Measurements from ENCODE around the gene RPLP2. TPM values are rescaled to one million over a fixed set of nuclear protein-coding genes. Genes with fewer than 3 reads are reported as not detected.

Gene RPLP2
- total and polyA plus RNA-seq, 2 of the 4 experiments (the other 2 are of a cell fraction) = 59.9 to 1,897 TPM

DNA sequence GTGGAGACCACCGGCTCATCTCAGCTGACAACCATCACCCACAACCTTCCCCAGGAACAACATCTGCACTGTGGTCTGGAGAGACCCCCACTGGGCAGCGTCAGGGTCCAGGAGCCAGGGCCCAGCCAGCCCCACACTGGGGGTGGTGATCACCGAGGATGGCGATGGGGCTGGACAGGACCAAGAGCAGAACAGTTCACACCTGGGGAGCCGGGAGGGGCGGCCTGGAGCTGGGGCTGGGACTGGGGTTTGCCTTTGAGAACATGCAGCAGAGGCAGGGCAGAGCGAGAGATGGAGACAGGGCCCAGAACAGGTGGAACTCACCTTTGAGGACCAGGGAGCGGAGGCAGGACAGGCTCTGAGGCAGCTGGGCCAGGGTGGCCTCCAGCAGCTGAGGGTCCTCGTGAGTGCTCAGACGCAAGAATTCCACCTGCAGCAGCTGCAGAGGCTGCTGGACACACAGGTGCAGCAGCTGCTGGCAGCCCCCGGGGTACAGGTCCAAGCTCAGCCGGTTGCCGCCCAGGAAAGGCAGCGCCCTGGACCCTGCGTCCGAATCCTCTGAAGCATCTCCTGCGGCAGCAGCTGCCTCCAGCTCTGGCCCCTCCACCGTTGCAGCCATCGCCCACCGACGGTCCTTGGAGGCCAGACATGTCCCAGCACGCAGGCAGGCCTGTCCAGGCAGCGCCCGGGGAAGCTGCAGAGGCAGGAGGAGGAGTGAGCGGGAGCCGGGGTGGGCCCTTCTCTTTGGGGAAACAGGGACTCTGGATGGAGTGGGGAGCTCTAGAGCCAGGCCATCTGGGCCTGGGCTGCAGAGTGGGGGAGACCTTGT, 5.8 kb upstream of the RPLP2 start:
- H2BK15ac ChIP-seq (ENCODE audit: low read depth, low read length) = no peak overlapping the region
- BruUV-seq (replicated peaks) = no TSS peak
- peak overlapping the region; percentile 79 for H2AFZ ChIP-seq (replicated peaks; ENCODE audit: low read length, poor library complexity)
- no peaks in the 10 kb centered on the region for H4K20me1 ChIP-seq (ENCODE audit: insufficient read depth, low read length)
- H2BK5ac ChIP-seq (ENCODE audit: low read depth, low read length, poor library complexity, severe bottlenecking) = peak overlapping the region; percentile 57
- H3K79me1 ChIP-seq (ENCODE audit: low read depth in 1 of 2, low read length in 2 of 2) = peaks cover 9 to 41% of the 10 kb centered on the region in 2 experiments; a peak in 3 of 4 replicates
- H3K9me1 ChIP-seq (ENCODE audit: insufficient read depth, low read length) = no peaks in the 10 kb centered on the region
- peak overlapping the region; percentile 41; the same call in 1 of the 2 replicates for H2BK20ac ChIP-seq (ENCODE audit: low read depth, low read length)
- peak overlapping the region; percentile 95; the same call in 1 of the 2 replicates for H3K23ac ChIP-seq (ENCODE audit: low read depth, low read length)
- peak overlapping the region; percentile 81 for H3K14ac ChIP-seq (replicated peaks; ENCODE audit: low read depth, low read length)
- H2AK5ac ChIP-seq (ENCODE audit: low read depth, low read length) = peak overlapping the region; percentile 94
- peak overlapping the region; percentile 66 for H3K27ac ChIP-seq (ENCODE audit: insufficient read depth, low read length)
- peak overlapping the region; percentile 87 for H3K4ac ChIP-seq (ENCODE audit: low read depth, low read length)
- ATAC-seq (ENCODE audit: low read depth) = 0 out of 2 replicates have a peak, but pooled peaks have one; percentile 1
- H3K9me3 ChIP-seq (ENCODE audit: control insufficient read depth, insufficient read depth, low read length) = no peaks in the 10 kb centered on the region
- peak overlapping the region; percentile 73 for H4K91ac ChIP-seq (ENCODE audit: insufficient read depth, low read depth, low read length)
- ChIA-PET POLR2A (ENCODE audit: unreplicated experiment) (interaction anchor here (1.6 kb wide), 1 partner anchor 16 kb away, joined by 4 read pairs; the partner anchor contains the start of gene PNPLA2), CTCF (no interaction called here)
- H2AK9ac ChIP-seq (replicated peaks; ENCODE audit: low read depth, low read length, poor library complexity) = peak overlapping the region; percentile 90
- peaks cover 20% of the 10 kb centered on the region for H3K4me1 ChIP-seq (ENCODE audit: control insufficient read depth, insufficient read depth, low read length)
- intact Hi-C loops (cut with micrococcal nuclease) (no loop called here), dilution Hi-C loops (cut with HindIII; ENCODE audit: low sequenced_read_pairs, unreplicated experiment) (no loop called here), in situ Hi-C loops (cut with MboI; ENCODE audit: low sequenced_read_pairs) (no loop called here)
- no peaks in the 10 kb centered on the region for H3K27me3 ChIP-seq (ENCODE audit: control insufficient read depth, insufficient read depth, low read length)
- H4K8ac ChIP-seq (ENCODE audit: low read depth in 2 of 2, low read length in 2 of 2) = peak overlapping the region in 1 of 2 experiments; percentile 87; a peak in 2 of 4 replicates
- peaks cover 26% of the 10 kb centered on the region for H3K36me3 ChIP-seq (ENCODE audit: control insufficient read depth, insufficient read depth, low read length)
- no peak for DNase-seq
- no peak overlapping the region; the same call in 1 of the 2 replicates for H3K18ac ChIP-seq (ENCODE audit: low read depth, low read length)
- peak overlapping the region; percentile 46 for H2BK120ac ChIP-seq (ENCODE audit: low read depth, low read length)
- peak overlapping the region; percentile 13; the same call in 1 of the 2 replicates for H3K56ac ChIP-seq (ENCODE audit: extremely low read depth, insufficient read depth, low read length)
- peak overlapping the region; percentile 49 for H3K4me3 ChIP-seq (ENCODE audit: insufficient read depth, low read depth, low read length)
- peak overlapping the region; percentile 73 for H3K9ac ChIP-seq (ENCODE audit: low read depth, low read length)
- H3K4me2 ChIP-seq (ENCODE audit: low read depth, low read length) = peak overlapping the region; percentile 99
- 38% methylated on average over 7 of the region's 26 CpGs; no CpG with 5 or more reads in 1 of the 2 experiments for WGBS, 2 experiments (ENCODE audit: extremely low coverage in 2 of 2, insufficient read length in 1 of 2)
- H4K5ac ChIP-seq (ENCODE audit: low read depth, low read length) = peak overlapping the region; percentile 70
- TF ChIP-seq CHD1 (IDR thresholded peaks at IDR 0.05; ENCODE audit: low read depth, low read length) = no peak
- TF ChIP-seq FOS (IDR thresholded peaks at IDR 0.05; ENCODE audit: low read depth, low read length) = no peak
- TF ChIP-seq BHLHE40 (IDR thresholded peaks at IDR 0.05; ENCODE audit: low read depth, low read length) = no peak
- no peak for TF ChIP-seq RAD21 (IDR thresholded peaks at IDR 0.05; ENCODE audit: low read length)
- TF ChIP-seq SMC3 (IDR thresholded peaks at IDR 0.05; ENCODE audit: low read depth, low read length) = no peak
- no peak for TF ChIP-seq CEBPB (IDR thresholded peaks at IDR 0.05; ENCODE audit: low read depth, low read length)
- TF ChIP-seq, protein P1, sequence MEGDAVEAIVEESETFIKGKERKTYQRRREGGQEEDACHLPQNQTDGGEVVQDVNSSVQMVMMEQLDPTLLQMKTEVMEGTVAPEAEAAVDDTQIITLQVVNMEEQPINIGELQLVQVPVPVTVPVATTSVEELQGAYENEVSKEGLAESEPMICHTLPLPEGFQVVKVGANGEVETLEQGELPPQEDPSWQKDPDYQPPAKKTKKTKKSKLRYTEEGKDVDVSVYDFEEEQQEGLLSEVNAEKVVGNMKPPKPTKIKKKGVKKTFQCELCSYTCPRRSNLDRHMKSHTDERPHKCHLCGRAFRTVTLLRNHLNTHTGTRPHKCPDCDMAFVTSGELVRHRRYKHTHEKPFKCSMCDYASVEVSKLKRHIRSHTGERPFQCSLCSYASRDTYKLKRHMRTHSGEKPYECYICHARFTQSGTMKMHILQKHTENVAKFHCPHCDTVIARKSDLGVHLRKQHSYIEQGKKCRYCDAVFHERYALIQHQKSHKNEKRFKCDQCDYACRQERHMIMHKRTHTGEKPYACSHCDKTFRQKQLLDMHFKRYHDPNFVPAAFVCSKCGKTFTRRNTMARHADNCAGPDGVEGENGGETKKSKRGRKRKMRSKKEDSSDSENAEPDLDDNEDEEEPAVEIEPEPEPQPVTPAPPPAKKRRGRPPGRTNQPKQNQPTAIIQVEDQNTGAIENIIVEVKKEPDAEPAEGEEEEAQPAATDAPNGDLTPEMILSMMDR (conservative IDR thresholded peaks at IDR 0.05; ENCODE audit: low read depth, low read length) = no peak
- no peak for TF ChIP-seq POLR2A (IDR thresholded peaks at IDR 0.05; ENCODE audit: low read depth, low read length)
- TF ChIP-seq, protein P2, sequence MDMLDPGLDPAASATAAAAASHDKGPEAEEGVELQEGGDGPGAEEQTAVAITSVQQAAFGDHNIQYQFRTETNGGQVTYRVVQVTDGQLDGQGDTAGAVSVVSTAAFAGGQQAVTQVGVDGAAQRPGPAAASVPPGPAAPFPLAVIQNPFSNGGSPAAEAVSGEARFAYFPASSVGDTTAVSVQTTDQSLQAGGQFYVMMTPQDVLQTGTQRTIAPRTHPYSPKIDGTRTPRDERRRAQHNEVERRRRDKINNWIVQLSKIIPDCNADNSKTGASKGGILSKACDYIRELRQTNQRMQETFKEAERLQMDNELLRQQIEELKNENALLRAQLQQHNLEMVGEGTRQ (IDR thresholded peaks at IDR 0.05; ENCODE audit: low read depth, low read length) = no peak
- TF ChIP-seq NFE2L2 (IDR thresholded peaks at IDR 0.05; ENCODE audit: low read depth, low read length) = no peak
- TF ChIP-seq, protein P3, sequence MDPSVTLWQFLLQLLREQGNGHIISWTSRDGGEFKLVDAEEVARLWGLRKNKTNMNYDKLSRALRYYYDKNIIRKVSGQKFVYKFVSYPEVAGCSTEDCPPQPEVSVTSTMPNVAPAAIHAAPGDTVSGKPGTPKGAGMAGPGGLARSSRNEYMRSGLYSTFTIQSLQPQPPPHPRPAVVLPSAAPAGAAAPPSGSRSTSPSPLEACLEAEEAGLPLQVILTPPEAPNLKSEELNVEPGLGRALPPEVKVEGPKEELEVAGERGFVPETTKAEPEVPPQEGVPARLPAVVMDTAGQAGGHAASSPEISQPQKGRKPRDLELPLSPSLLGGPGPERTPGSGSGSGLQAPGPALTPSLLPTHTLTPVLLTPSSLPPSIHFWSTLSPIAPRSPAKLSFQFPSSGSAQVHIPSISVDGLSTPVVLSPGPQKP (IDR thresholded peaks at IDR 0.05; ENCODE audit: borderline replicate concordance, low read depth, low read length) = no peak
- no peak for TF ChIP-seq MAFK (IDR thresholded peaks at IDR 0.05; ENCODE audit: low read depth, low read length)
- no peak for TF ChIP-seq MAZ (IDR thresholded peaks at IDR 0.05; ENCODE audit: borderline replicate concordance, low read depth, low read length)
- TF ChIP-seq RFX5 (IDR thresholded peaks at IDR 0.05; ENCODE audit: low read depth, low read length) = no peak
